Right cardiac atrium (tissue), 5 donors: ENCODE data around the gene CLN5. TPM values are rescaled to one million over a fixed set of nuclear protein-coding genes. Genes with fewer than 3 reads are reported as not detected.
A peak's percentile ranks its signal among the peaks of the same experiment; 100 is the strongest.
"Not testable (repeated sequence)": the region's sequence is repeated elsewhere in the genome, so short reads cannot be mapped to it uniquely, and the experiment has no call there.

Source experiments
- ATAC-seq, 2 donors: fragments of 200-7000 bp; cut with Tn5 transposase; one replicate each; pipeline versions ENCODE4 v1.8.0 to v1.9.1; 2020; ENCODE audit warnings: moderate library complexity in 2 of 2, mild to moderate bottlenecking in 1 of 2
- DNase-seq, 3 donors: peaks; one replicate each; pipeline ENCODE4 v3.0.0-alpha.2; 2020
- H3K27ac ChIP-seq: one replicate; pipeline ENCODE4 v1.5.1; 2013; ENCODE audit warnings: mild to moderate bottlenecking, low read length, control low read depth, moderate library complexity
- H3K27me3 ChIP-seq: one replicate; pipeline ENCODE4 v1.6.1; 2013; ENCODE audit not compliant: control insufficient read depth, insufficient read depth
- H3K4me1 ChIP-seq: one replicate; pipeline ENCODE4 v1.6.1; 2013; ENCODE audit warnings: low read length; ENCODE audit not compliant: control insufficient read depth, insufficient read depth
- H3K4me3 ChIP-seq: one replicate; pipeline ENCODE4 v1.5.1; 2013; ENCODE audit warnings: low read length, control low read depth
- H3K9me3 ChIP-seq: one replicate; pipeline ENCODE4 v1.6.1; 2013; ENCODE audit warnings: low read length; ENCODE audit not compliant: control insufficient read depth
- WGBS: extraction: QIAGEN DNeasy Blood & Tissue Kit; methylation state at CpG from one replicate; pipeline ENCODE4 v1.1.7; 2013; 5-methylcytosine and 5-hydroxymethylcytosine counted together
- intact Hi-C, 4 donors: fragments of 100-400 bp; cut with DNase I; formaldehyde crosslinking; loops; one replicate each; pipeline versions ENCODE4 v1.11.0 to v1.14.0; 2022 to 2023
- polyA plus RNA-seq: library from polyadenylated mRNA; stranded (reverse); fragments of 200-250 nt; gene quantifications from one replicate; pipeline ENCODE4 v1.2.3, GENCODE V29; 2013
- total RNA-seq, 4 donors: library from RNA; stranded (reverse); fragmentation: NEBNext Ultra II Directional; extraction: Animal tissue kit (Norgen Biotek cat#: 25700); gene quantifications; one replicate each; pipeline ENCODE4 v1.2.1, GENCODE V29; 2021
- donor health status: healthy with polysubstance abuse.
- donor health status: DM: no; HTN: yes; CAD: no.
- donor health status: DM: no; HTN: no; CAD: no.
- donor health status: DM: no; HTN: yes; CAD: no; lungs with severe emphysema.
- donor health status: DM: yes; HTN: yes; CAD: no.

Gene CLN5
- total and polyA plus RNA-seq, 5 donors: 16.8 to 21.3 (median 21.1) TPM

GRCh38 chr13:77001540-77001939 lies 9.7 kb downstream of the CLN5 start:
- H3K27ac ChIP-seq: no peak overlapping the region
- peaks cover 3% of the 10 kb centered on the region for H3K4me1 ChIP-seq
- no peaks in the 10 kb centered on the region for H3K9me3 ChIP-seq
- WGBS: 59% methylated on average over 4 of the region's 4 CpGs
- intact Hi-C loops: no loop called here
- no peaks in the 10 kb centered on the region for H3K27me3 ChIP-seq
- DNase-seq (no peak), ATAC-seq (peak in 1 of 2 donors; percentile 26)
- H3K4me3 ChIP-seq: no peak overlapping the region

DNA sequence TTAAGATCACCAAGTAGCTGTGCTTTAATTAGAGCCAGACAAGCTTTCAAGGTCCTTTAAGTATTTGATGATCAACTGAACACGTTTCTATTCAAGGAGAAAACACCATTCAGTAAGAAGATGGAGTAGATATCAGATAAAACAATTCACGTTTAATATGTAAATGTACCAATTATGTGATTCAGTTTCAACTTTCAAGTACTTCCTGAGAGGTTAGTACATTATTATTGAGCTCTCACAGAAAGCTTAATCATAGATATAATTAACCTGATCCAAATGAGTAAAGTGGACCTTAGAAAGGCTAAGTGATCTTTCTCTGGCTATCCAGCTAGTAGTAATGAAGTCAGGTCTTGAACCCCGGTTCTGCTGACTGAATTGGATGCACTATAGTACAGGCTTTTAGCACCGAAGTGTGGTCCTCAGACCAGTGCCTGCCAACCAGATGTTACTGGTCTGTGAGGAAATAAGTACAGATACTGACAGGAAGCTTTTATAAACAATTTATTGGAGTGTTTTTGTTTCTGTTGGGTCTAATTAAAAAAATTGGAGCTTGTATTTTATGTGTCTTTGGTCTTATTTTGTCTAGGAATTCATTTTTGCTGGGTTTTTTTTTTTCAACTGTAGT lies 10.2 kb downstream of the CLN5 start:
- H3K27ac ChIP-seq: no peak overlapping the region
- 44% methylated on average over 4 of the region's 4 CpGs for WGBS
- ATAC-seq: peak; percentile 44 to 47
- peaks cover 3% of the 10 kb centered on the region for H3K4me1 ChIP-seq
- H3K27me3 ChIP-seq: no peaks in the 10 kb centered on the region
- intact Hi-C loops: no loop called here
- no peaks in the 10 kb centered on the region for H3K9me3 ChIP-seq
- H3K4me3 ChIP-seq: no peak overlapping the region
- DNase-seq: no peak

DNA sequence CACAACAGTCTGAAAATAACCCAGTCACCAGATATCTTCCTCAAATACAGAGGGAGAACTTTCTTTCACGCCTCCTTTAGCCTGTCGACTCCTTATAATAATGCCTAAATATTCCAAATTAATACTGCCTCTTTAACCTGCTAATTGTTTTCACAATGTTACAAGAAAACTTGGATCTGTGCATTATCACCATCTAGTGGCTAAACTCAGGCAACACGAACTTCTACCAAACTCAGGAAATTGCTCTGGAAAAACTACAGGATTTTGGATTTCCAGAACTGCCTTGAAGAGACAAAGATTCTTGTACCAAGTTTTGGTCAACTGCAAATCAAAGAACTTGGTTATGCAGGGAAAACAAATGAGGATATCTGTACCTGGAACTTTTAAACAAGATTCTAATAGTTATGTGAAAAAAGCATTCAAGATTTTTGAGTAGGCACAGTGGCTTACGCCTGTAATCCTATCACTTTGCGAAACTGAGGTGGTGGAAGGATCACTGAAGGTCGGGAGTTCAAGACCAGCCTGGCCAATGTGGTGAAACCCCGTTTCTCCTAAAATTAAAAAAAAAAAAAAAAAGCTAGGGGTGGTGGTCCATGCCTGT lies 10.8 kb downstream of the CLN5 start:
- peak; percentile 42 to 49 for ATAC-seq
- DNase-seq: no peak
- 61% methylated on average over 7 of the region's 7 CpGs for WGBS
- Histone ChIP-seq H3K27me3 (no peaks in the 10 kb centered on the region), H3K27ac (no peak overlapping the region), H3K4me3 (no peak overlapping the region), H3K4me1 (peaks cover 3% of the 10 kb centered on the region), H3K9me3 (no peaks in the 10 kb centered on the region)
- intact Hi-C loops: no loop called here

GRCh38 chr13:77008337-77008736 lies 16.5 kb downstream of the CLN5 start:
- DNase-seq, H3K27me3 ChIP-seq, H3K4me1 ChIP-seq, H3K9me3 ChIP-seq, H3K4me3 ChIP-seq, intact Hi-C loops: not testable (repeated sequence)
- H3K27ac ChIP-seq: peak overlapping the region; percentile 16
- peak; percentile 57 to 65 for ATAC-seq
- WGBS: 89% methylated on average over 4 of the region's 4 CpGs

DNA sequence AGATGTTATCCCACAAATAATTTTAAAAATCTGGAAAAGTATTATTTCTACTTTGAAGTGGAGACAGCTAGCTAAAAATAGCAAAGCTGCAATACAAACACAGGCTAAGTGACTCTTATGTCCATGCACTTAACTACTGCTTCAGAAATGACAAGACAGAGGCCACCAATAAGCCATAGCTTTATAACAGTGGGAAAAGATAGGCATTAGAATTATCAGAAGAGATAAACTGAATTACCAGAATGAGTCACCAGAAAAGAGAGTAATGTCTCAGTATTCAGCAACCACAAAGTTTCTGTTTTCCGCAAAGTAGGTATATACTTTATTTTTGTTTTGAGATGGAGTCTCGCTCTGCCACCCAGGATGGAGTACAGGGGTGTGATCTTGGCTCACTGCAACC lies 17.1 kb downstream of the CLN5 start:
- DNase-seq (no peak), ATAC-seq (peak; percentile 36 to 60)
- Histone ChIP-seq H3K4me1 (peaks cover 3% of the 10 kb centered on the region), H3K27ac (no peak overlapping the region), H3K4me3 (no peak overlapping the region), H3K9me3 (no peaks in the 10 kb centered on the region), H3K27me3 (no peaks in the 10 kb centered on the region)
- intact Hi-C loops: no loop called here
- 94% methylated on average over 2 of the region's 2 CpGs for WGBS

DNA sequence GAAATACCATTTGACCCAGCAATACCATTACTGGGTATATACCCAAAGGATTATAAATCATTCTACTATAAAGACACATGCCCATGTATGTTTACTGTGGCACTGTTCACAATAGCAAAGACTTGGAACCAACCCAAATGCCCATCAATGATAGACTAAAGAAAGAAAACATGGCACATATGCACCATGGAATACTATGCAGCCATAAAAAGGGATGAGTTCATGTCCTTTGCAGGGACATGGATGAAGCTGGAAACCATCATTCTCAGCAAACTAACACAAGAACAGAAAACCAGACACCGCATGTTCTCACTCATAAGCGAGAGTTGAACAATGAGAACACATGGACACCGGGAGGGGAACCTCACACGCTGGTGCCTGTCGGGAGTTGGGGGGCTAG lies 17.8 kb downstream of the CLN5 start:
- intact Hi-C loops, DNase-seq, H3K4me3 ChIP-seq, H3K27me3 ChIP-seq, H3K27ac ChIP-seq, H3K4me1 ChIP-seq, ATAC-seq, H3K9me3 ChIP-seq: not testable (repeated sequence)
- 99% methylated on average over 5 of the region's 5 CpGs for WGBS

GRCh38 chr13:77013853-77014542 lies 22.1 kb downstream of the CLN5 start:
- Histone ChIP-seq H3K27ac (no peak overlapping the region), H3K4me3 (no peak overlapping the region), H3K4me1 (peaks cover 2% of the 10 kb centered on the region), H3K27me3 (no peaks in the 10 kb centered on the region), H3K9me3 (no peaks in the 10 kb centered on the region)
- no peak for ATAC-seq
- intact Hi-C loops: no loop called here
- DNase-seq: no peak
- WGBS: 75% methylated on average over 2 of the region's 2 CpGs

DNA sequence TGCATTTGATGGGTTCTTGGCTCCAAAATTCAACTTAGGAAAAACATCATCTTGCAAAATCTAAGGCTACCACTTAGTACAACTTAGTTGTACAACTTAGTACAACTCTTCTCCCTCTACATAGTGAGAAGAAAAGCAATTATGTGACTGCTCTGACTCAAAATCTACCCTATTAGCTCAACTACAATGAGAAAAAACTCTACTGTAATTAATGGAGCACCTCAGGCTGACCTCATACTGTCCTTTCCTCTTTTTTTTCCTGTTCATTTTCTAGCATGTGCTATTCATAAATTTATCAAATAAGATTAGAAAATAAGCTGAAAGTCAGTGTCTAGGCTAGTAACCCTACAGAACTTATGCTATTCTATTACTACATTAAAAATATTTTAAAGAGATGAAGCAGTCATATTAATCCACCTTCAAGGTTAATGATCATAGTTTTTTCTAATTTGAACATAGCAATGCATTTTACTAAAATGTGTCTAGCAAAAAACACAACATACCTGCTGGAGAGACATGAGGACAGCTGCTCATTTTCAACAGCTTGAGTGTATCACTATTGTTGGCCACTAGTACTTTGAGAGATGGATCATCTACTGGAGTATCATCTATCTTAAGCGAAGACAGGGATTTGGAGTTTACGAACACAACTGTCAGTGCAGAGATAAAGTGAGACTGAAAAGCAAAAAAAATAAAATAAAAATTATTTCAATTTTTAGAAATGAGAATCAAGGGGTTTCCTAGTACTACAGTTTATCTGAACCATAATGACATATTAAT lies 23.2 kb downstream of the CLN5 start:
- no peaks in the 10 kb centered on the region for H3K9me3 ChIP-seq
- WGBS: 83% methylated on average over 2 of the region's 2 CpGs
- H3K27me3 ChIP-seq: no peaks in the 10 kb centered on the region
- H3K4me3 ChIP-seq: no peak overlapping the region
- intact Hi-C loops: no loop called here
- no peak overlapping the region for H3K27ac ChIP-seq
- peaks cover 2% of the 10 kb centered on the region for H3K4me1 ChIP-seq
- ATAC-seq (no peak), DNase-seq (no peak)

DNA sequence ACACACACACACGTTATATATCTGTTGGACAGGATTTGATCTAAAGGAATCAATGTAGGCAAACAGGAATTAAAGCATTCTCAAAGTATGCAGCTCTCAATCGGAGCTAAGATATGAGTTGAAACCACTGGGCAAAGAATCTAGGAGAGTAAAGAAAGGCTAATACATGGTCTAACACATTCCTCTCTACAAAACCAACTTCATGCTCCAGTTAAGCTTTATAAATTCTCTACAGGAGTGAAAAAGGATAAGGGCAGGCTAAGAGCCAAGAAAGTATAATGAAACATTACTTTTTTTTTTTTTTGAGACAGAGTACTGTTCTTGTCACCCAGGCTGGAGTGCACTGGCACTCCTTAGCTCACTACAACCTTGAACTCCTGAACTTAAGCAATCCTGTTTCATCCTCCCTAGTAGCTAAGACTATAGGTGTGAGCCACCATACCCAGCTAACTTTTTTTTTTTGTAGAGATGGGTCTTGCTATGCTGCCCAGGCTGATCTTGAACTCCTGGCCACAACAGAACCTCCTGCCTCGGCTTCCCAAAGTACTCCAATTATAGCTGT lies 24.5 kb downstream of the CLN5 start:
- H3K27me3 ChIP-seq: no peaks in the 10 kb centered on the region
- H3K4me3 ChIP-seq: no peak overlapping the region
- peak overlapping the region; percentile 75 for H3K27ac ChIP-seq
- ATAC-seq: peak; percentile 49 to 53
- WGBS: 68% methylated on average over 3 of the region's 3 CpGs
- H3K9me3 ChIP-seq: no peaks in the 10 kb centered on the region
- peaks cover 2% of the 10 kb centered on the region for H3K4me1 ChIP-seq
- DNase-seq: no peak
- intact Hi-C loops: no loop called here

DNA sequence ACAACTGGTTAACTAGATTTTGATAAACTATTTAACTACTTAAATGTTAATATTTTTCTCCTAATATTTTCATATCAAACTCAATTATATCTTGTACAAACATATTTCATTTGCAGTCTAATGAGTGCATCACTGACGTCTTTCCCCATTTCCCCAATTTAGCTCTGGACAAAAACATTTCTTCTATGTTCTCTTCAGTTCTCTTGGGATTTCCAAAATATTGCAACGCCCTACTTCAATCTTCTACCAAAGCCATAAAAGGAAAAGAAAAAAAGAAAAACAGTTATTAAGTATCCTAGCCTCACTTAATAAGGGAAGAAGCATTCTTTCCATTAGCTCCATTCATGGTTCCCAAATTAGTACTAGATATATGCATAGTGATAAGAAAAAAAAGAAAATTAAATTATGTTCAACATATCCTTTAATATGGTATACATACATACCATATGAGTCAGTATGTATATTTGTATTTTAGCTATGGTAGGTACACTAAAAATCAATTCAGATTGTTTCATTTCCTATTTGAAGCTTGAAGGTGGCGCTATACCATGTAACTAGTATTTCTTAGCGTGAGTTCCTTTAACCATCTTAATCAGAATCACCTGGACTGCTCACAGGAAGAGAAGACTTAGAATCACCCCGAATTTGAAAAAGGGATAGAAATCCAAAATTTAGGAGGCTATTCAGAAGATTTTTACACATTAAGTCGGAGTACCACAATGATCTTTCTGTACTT lies 25.2 kb downstream of the CLN5 start:
- H3K4me3 ChIP-seq: no peak overlapping the region
- DNase-seq (no peak), ATAC-seq (no peak)
- H3K9me3 ChIP-seq: no peaks in the 10 kb centered on the region
- no peaks in the 10 kb centered on the region for H3K27me3 ChIP-seq
- peaks cover 2% of the 10 kb centered on the region for H3K4me1 ChIP-seq
- intact Hi-C loops: no loop called here
- WGBS: 83% methylated on average over 6 of the region's 6 CpGs
- H3K27ac ChIP-seq: peak overlapping the region; percentile 75
